Gastrocnemius medialis (tissue), 4 donors: ENCODE measurements around the gene PEDS1.
"Not testable (repeated sequence)": the region's sequence is repeated elsewhere in the genome, so short reads cannot be mapped to it uniquely, and the experiment has no call there.

Source experiments
- CTCF ChIP-seq, 5 experiments: fragments of 450-650 bp in 3 of 5; fragments of 200-600 bp in 2 of 5; sonication (generic) in 2 of 5; IDR thresholded peaks in 4 of 5; conservative IDR thresholded peaks in 1 of 5; 1 replicate in 4 of 5; 2 replicates in 1 of 5; pipeline ENCODE4 v1.5.1; 2016 to 2019; ENCODE audit warnings: antibody characterized with exemption in 5 of 5, mild to moderate bottlenecking in 3 of 5, moderate library complexity in 3 of 5
- POLR2A ChIP-seq, 2 donors: fragments of 450-650 bp; IDR thresholded peaks; one replicate each; pipeline ENCODE4 v1.6.1; 2017; ENCODE audit warnings: antibody characterized with exemption in 2 of 2, mild to moderate bottlenecking in 2 of 2, moderate library complexity in 2 of 2

- TF ChIP-seq POLR2A (IDR thresholded peaks at IDR 0.05); CTCF (IDR thresholded peaks at IDR 0.05 in 4 of 5, conservative IDR thresholded peaks at IDR 0.05 in 1 of 5): not testable (repeated sequence)
These were observed 15.8 kb downstream of the PEDS1 start for GRCh38 chr20:50137702-50138101.
